Bronchial epithelial cell (primary cell): ENCODE data around the gene RAB6B. TPM values are rescaled to one million over a fixed set of nuclear protein-coding genes. Genes with fewer than 3 reads are reported as not detected.

ENCODE experiments used
- DNase-seq: peaks from one replicate; pipeline ENCODE4 v3.0.0-alpha.2; 2010; ENCODE audit warnings: low read depth
- FAIRE-seq: peaks from 2 replicates; lab custom pipeline; 2011; peaks lifted over from hg19 to GRCh38; lab: Jason Lieb, UNC
- H3K27me3 ChIP-seq: 2 replicates; pipeline ENCODE4 v1.5.1; 2011; ENCODE audit warnings: low read length; ENCODE audit not compliant: control insufficient read depth, insufficient read depth
- H3K36me3 ChIP-seq: 2 replicates; pipeline ENCODE4 v1.5.1; 2011; ENCODE audit warnings: low read length; ENCODE audit not compliant: control insufficient read depth, insufficient read depth
- H3K4me3 ChIP-seq: 2 replicates; pipeline ENCODE4 v1.5.1; 2011; ENCODE audit warnings: mild to moderate bottlenecking, low read depth, low read length, control low read depth
- total RNA-seq: library from RNA; depleted of rRNA; stranded (reverse); fragments of >200 nt; gene quantifications from 2 replicates; pipeline ENCODE4 v1.2.1, GENCODE V29; 2014
- TF ChIP-seq, protein P1 (sequence below): IDR thresholded peaks from 2 replicates; pipeline ENCODE4 v1.5.1; 2011; ENCODE audit warnings: mild to moderate bottlenecking, moderate library complexity, low read length, control low read depth, inconsistent platforms; ENCODE audit not compliant: insufficient read depth, severe bottlenecking

RAB6B gene
- total RNA-seq, 1 donor from 2014 or later: under 0.01 TPM

GRCh38 chr3:133859381-133860234 lies 36.1 kb downstream of the RAB6B start:
- H3K27me3 ChIP-seq: peaks cover 2% of the 10 kb centered on the region
- FAIRE-seq: peak; percentile 52

GRCh38 chr3:133857767-133858166 lies 37.9 kb downstream of the RAB6B start:
- H3K27me3 ChIP-seq: peaks cover 2% of the 10 kb centered on the region
- no peak for DNase-seq
- H3K36me3 ChIP-seq: no peaks in the 10 kb centered on the region
- no peak for FAIRE-seq
- TF ChIP-seq, protein P1, sequence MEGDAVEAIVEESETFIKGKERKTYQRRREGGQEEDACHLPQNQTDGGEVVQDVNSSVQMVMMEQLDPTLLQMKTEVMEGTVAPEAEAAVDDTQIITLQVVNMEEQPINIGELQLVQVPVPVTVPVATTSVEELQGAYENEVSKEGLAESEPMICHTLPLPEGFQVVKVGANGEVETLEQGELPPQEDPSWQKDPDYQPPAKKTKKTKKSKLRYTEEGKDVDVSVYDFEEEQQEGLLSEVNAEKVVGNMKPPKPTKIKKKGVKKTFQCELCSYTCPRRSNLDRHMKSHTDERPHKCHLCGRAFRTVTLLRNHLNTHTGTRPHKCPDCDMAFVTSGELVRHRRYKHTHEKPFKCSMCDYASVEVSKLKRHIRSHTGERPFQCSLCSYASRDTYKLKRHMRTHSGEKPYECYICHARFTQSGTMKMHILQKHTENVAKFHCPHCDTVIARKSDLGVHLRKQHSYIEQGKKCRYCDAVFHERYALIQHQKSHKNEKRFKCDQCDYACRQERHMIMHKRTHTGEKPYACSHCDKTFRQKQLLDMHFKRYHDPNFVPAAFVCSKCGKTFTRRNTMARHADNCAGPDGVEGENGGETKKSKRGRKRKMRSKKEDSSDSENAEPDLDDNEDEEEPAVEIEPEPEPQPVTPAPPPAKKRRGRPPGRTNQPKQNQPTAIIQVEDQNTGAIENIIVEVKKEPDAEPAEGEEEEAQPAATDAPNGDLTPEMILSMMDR: no peak
- H3K4me3 ChIP-seq: no peak overlapping the region

More at GRCh38 chr3:133859381-133860234, 36.1 kb downstream of the RAB6B start:
- Histone ChIP-seq H3K4me3 (no peak overlapping the region), H3K36me3 (no peaks in the 10 kb centered on the region)
- DNase-seq: no peak
- TF ChIP-seq, protein P1: no peak

DNA sequence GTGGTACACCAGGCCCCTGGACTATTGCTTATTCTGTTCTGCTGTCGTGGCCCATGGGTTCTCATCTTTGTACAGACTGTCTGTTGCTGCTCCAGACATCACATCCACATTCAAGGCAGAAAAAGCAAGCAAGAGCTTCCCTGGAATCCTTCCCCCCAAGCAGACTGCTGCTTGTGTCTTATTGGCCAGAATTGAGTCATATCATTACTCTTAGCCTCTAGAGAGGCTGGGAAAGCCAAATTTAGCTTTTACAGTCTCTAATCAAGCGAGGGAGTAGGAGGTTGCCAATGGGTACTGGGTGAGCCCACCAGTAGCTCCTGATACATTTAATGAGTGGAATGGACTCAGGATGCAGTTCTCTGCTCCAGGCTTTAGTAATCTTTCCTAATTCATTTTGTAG lies 39.4 kb downstream of the RAB6B start:
- FAIRE-seq (no peak), DNase-seq (no peak)
- H3K27me3 ChIP-seq: no peaks in the 10 kb centered on the region
- no peaks in the 10 kb centered on the region for H3K36me3 ChIP-seq
- H3K4me3 ChIP-seq: no peak overlapping the region
- TF ChIP-seq, protein P1: no peak

- TF ChIP-seq, protein P1: no peak
- DNase-seq (no peak), FAIRE-seq (no peak)
- Histone ChIP-seq H3K36me3 (no peaks in the 10 kb centered on the region), H3K27me3 (no peaks in the 10 kb centered on the region), H3K4me3 (no peak overlapping the region)
These were observed 39.9 kb downstream of the RAB6B start for GRCh38 chr3:133855772-133856171.

GRCh38 chr3:133855002-133855370 lies 40.7 kb downstream of the RAB6B start:
- FAIRE-seq (no peak), DNase-seq (no peak)
- Histone ChIP-seq H3K27me3 (no peaks in the 10 kb centered on the region), H3K4me3 (no peak overlapping the region), H3K36me3 (no peaks in the 10 kb centered on the region)
- TF ChIP-seq, protein P1: no peak
